ENCODE results near the gene CLIC3.

Gene CLIC3

DNA sequence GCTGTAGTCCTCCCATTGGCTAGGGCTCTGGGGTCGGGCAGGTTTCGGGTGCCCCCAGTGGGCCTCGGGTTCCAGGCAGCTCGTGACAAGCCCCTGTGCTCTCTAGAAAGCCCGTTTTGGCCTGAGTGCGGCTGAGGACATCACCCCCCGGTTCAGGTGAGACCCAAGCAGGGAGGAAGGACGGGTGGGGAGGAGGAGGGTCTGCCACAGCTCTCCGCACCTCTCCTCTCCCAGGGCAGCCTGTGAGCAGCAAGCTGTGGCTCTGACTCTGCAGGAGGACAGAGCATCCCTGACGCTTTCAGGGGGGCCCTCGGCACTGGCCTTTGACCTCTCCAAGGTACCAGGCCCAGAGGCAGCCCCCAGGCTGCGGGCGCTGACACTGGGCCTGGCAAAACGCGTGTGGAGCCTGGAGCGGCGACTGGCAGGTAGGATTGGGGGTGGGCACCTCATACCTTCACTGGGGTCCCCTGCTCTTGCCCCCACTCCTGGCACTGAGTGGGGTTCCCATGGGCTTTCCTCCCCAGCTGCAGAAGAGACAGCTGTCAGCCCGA is 3.5 kb downstream of the CLIC3 start:
- Mint-ChIP-seq H3K9me3 (no peaks in the 10 kb centered on the region), H3K27me3 (peaks cover 58% of the 10 kb centered on the region), H3K36me3 (ENCODE audit: low read depth) (peaks cover 22% of the 10 kb centered on the region), H3K4me1 (ENCODE audit: low read depth) (peaks cover 57% of the 10 kb centered on the region), H3K27ac (peak overlapping the region; percentile 88), H3K4me3 (peak overlapping the region; percentile 90)
- intact Hi-C loops (cut with micrococcal nuclease), result loop anchor here (1.0 to 10.0 kb wide), 2 partner anchors 15 to 48 kb away; partner anchors contain the start of genes C8G and FBXW5

DNA sequence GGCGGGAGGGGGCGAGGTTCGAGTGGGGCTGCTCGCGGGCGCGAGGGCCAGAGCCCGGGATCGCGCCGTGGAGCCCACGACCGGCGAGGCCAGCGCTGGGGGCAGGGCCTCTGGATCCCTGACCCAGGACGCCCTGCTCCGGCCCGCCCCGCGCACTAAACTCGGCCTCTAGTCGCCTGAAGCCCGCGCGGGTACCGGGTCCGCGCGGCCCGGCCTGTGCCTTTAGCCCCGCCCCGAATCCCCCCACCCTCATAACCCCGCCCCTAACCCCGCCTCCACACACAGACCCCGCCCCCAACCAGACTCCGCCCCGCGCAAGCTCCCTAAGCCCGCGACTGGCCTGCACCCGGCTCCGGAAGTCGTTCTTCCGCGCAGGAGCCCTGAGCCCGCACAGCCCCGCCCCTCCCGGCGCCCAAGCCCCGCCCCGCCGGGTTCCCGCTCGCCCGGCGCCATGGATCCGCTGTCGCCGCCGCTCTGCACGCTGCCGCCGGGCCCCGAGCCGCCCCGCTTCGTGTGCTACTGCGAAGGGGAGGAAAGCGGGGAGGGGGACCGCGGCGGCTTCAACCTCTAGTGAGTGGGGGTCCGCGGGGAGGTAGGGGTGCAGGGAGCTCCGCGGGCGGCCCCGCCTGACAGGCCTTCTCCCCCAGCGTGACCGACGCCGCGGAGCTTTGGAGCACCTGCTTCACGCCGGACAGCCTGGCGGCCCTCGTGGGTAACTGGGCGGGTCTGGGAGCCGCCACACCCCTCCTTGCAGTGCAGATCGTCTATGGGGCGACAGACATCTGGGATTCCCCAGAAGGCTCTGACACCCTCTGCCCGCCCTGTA is 4.2 kb downstream of the CLIC3 start, which contains the start of gene PAXX:
Gene PAXX (plus strand): TSS at position 430 of the 826 bp plus-strand sequence. CDS start 22 bp downstream, at position 452.
- Mint-ChIP-seq H3K9me3 (no peaks in the 10 kb centered on the region), H3K27me3 (peaks cover 58% of the 10 kb centered on the region), H3K4me3 (peak within 1 kb of the TSS; percentile 90), H3K27ac (peak within 1 kb of the TSS; percentile 88), H3K36me3 (ENCODE audit: low read depth) (peaks cover 22% of the 10 kb centered on the region), H3K4me1 (ENCODE audit: low read depth) (peaks cover 50% of the 10 kb centered on the region)
- intact Hi-C loops (cut with micrococcal nuclease), result loop anchor here (1.0 to 10.0 kb wide), 2 partner anchors 14 to 47 kb away; partner anchors contain the start of genes C8G and FBXW5

DNA sequence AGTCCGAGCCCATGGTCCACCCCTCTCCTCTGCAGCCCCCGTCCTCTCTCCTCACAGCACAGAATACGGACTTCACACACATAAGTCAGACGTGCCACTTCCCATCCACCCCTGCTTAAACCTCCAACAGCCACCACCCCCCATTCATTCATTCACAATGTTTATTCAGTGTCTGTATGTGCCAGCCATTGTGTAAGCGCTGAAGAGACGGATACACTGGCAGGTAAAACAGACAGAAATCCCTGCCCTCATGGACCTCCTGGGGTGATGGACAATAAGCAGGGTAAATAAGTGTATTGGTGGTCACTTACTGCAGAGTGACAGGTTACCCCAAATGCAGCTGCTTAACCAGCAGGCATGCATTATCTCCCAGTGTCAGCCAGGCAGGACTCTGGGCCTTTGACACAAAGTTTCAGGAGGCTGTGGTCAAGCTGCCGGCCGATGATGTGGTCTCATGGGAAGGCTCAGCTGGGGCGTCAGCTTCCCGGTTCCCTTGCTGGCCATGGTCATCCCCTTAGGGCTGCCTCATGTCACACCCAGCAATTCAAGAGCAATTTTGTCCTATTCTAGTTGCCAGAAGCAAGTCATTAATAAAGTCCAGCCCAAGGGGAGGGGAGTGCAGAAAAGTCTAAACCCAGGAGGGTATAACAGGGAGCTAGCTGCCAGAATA is 6.0 kb downstream of the CLIC3 start:
- H3K9me3 Mint-ChIP-seq, result no peaks in the 10 kb centered on the region

DNA sequence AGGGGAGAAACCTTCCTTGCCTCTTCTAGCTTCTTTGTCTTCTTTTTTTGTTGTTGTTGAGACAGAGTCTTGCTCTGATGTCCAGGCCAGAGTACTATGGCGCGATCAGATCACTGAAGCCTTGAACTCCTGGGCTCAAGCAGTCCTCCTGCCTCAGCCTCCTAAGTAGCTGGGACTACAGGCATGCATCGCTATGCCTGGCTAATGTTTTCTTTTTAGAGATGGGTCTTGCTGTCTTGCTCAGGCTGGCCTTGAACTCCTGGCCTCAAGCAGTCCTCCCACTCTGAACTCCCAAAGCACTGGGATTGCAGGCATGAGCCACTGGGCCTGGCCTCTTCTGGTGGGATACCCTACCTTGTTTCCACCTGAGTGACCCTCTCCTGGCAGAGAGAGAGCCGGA is 7.5 kb downstream of the CLIC3 start:
- Mint-ChIP-seq H3K4me3 (no peak overlapping the region), H3K36me3 (ENCODE audit: low read depth) (peaks cover 14% of the 10 kb centered on the region), H3K27ac (no peak overlapping the region), H3K27me3 (peaks cover 59% of the 10 kb centered on the region), H3K9me3 (no peaks in the 10 kb centered on the region), H3K4me1 (ENCODE audit: low read depth) (peaks cover 28% of the 10 kb centered on the region)
- intact Hi-C loops (cut with micrococcal nuclease), result no loop called here

More for the DNA sequence above, 6.0 kb downstream of the CLIC3 start:
- peaks cover 22% of the 10 kb centered on the region for H3K36me3 Mint-ChIP-seq (ENCODE audit: low read depth)
- peaks cover 57% of the 10 kb centered on the region for H3K27me3 Mint-ChIP-seq
- H3K4me3 Mint-ChIP-seq, result no peak overlapping the region
- peak overlapping the region; percentile 88 for H3K27ac Mint-ChIP-seq
- intact Hi-C loops (cut with micrococcal nuclease), result loop anchor here (10.0 kb wide), 1 partner anchor 46 kb away; the partner anchor contains the start of genes C8G and FBXW5
- peaks cover 35% of the 10 kb centered on the region for H3K4me1 Mint-ChIP-seq (ENCODE audit: low read depth)

DNA sequence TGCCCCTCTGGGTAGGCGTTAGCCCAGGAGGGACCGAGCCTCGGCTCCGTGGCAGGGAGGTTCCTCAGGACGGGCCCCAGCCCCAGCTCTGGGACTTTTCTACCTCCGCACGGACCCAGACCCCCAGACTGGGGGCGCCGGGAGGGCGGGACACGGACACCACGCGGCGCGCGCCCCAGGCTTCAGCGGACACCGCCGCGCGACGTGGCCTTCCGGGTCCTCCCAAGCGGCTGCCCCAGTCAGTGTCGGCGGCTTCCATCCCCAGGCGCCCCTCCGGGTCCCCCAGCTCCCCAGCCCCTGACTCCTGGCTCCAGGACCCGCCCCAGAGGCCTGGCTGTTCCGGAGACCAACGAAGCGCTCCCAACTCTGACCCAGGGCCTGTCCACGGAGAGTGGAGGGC is 10.5 kb downstream of the CLIC3 start:
- intact Hi-C loops (cut with micrococcal nuclease), result no loop called here
- H3K4me3 Mint-ChIP-seq, result no peak overlapping the region
- H3K36me3 Mint-ChIP-seq (ENCODE audit: low read depth), result no peaks in the 10 kb centered on the region
- no peaks in the 10 kb centered on the region for H3K9me3 Mint-ChIP-seq
- peaks cover 4% of the 10 kb centered on the region for H3K4me1 Mint-ChIP-seq (ENCODE audit: low read depth)
- peaks cover 81% of the 10 kb centered on the region for H3K27me3 Mint-ChIP-seq
- no peak overlapping the region for H3K27ac Mint-ChIP-seq

DNA sequence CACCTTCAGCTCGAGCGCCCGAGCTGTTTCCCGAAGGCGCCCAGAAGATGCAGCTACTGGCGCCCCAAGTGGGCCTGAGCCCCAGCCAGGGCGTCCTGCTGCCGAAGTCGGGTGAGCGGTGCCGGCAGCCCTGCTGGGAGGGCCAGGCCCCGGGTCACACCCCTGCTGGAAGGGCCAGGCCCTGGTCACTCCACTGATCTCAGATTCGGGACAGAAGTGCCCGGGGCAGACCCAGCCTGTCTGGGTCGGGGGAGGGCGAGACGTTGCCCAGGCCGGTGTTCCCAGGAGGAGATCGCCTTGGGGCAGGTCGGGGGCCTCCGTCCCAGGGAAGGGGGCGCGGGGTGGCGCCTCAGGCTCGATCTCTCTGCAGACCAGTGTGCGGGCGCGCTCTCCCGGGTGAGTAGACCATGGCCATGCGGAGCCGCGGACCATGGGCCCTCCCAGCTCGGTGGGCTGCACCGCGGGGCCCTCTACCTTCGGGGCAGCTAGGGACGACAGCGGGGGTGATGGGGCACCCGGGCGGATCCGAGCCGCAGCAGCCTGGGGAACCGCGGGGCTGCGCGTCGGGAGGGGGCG is 11.3 kb downstream of the CLIC3 start:
- no peaks in the 10 kb centered on the region for H3K9me3 Mint-ChIP-seq
- H3K4me3 Mint-ChIP-seq, result no peak overlapping the region
- H3K4me1 Mint-ChIP-seq (ENCODE audit: low read depth), result no peaks in the 10 kb centered on the region
- H3K27me3 Mint-ChIP-seq, result peaks cover 83% of the 10 kb centered on the region
- no peaks in the 10 kb centered on the region for H3K36me3 Mint-ChIP-seq (ENCODE audit: low read depth)
- no peak overlapping the region for H3K27ac Mint-ChIP-seq
- intact Hi-C loops (cut with micrococcal nuclease), result no loop called here

DNA sequence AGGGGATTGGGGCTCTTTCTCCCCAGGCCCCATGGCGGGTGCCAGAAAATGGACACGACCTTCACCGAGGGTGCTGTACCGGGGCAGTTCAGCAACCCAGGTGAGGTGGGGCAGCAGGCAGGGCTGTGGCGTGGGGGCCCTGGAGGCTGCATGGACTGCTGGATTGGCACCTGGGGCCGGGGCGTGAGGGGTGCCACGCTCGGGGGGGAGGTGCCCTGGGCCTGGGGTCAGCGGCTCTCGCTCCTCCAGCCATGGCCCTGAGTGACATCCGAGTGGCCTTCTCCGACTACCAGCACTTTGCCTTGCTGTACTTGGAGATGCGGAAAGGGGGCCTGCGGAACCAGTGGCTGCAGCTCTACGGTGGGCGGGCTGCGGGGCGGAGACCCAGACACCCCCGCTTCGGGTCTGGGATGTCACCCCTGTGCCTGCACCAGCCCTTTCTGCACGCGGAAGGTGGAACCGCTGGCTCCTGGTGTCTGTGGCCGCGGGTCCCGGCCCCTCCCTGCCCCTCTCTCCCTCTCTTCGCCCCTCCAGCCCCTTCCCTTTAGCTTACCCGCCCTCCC is 11.8 kb downstream of the CLIC3 start:
- H3K4me1 Mint-ChIP-seq (ENCODE audit: low read depth), result no peaks in the 10 kb centered on the region
- intact Hi-C loops (cut with micrococcal nuclease), result no loop called here
- H3K4me3 Mint-ChIP-seq, result no peak overlapping the region
- peaks cover 83% of the 10 kb centered on the region for H3K27me3 Mint-ChIP-seq
- H3K27ac Mint-ChIP-seq, result no peak overlapping the region
- H3K9me3 Mint-ChIP-seq, result no peaks in the 10 kb centered on the region
- H3K36me3 Mint-ChIP-seq (ENCODE audit: low read depth), result no peaks in the 10 kb centered on the region

DNA sequence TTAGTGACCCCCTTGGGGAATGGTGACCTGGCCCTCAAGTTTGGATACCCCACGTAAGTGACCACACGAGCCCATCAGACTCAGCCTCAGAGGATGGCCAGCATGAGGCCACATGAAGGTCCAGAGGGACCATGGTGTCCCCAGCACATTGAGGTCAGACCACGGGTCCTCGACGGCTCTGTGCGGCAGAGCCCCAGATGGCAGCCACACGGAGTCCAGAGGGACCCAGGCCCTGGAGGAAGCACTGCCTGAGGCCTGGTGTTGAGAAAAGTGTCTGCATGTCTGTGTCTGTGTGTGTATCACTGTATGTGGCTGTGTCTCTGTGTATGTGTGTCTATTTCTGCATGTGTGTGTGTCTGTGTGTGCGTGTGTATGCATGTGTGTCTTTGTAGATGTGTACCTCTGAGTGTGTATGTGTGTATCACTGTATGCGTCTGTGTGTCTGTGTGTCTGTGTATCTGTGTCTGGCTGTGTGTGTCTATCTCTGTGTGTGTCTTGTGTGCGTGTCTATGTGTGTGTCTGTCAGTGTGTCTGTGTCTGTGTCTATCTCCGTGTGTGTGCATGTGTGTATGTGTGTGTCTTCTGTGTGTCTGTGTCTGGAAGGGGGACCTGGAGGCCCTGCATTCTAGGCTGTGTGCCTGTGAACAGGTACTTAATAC is 12.6 kb downstream of the CLIC3 start:
- Mint-ChIP-seq H3K27me3 (peaks cover 81% of the 10 kb centered on the region), H3K4me1 (ENCODE audit: low read depth) (no peaks in the 10 kb centered on the region), H3K4me3 (no peak overlapping the region), H3K27ac (no peak overlapping the region), H3K36me3 (ENCODE audit: low read depth) (no peaks in the 10 kb centered on the region), H3K9me3 (no peaks in the 10 kb centered on the region)
- intact Hi-C loops (cut with micrococcal nuclease), result no loop called here

DNA sequence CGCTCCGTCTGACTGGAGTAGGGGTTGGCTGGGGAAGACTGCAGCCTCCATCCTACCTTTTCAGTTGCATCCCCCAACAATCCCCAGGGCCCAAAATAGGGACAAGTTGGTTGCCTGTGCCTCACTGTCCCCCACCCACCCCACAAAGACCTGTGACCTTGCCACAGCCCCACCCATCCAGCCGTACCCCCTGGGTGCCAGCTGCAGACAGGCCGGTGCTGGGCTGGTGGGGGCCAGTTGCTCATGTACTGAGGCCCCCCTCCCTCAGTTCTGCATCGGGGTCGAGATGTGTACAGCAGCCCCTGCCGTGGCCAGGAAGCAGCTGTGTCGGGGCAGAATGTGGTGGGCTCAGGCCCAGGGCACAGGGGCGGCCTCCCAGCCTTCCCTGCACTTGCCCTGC is 13.2 kb downstream of the CLIC3 start:
- H3K4me1 Mint-ChIP-seq (ENCODE audit: low read depth), result no peaks in the 10 kb centered on the region
- intact Hi-C loops (cut with micrococcal nuclease), result no loop called here
- H3K4me3 Mint-ChIP-seq, result no peak overlapping the region
- H3K27me3 Mint-ChIP-seq, result peaks cover 78% of the 10 kb centered on the region
- H3K9me3 Mint-ChIP-seq, result no peaks in the 10 kb centered on the region
- no peak overlapping the region for H3K27ac Mint-ChIP-seq
- H3K36me3 Mint-ChIP-seq (ENCODE audit: low read depth), result no peaks in the 10 kb centered on the region

DNA sequence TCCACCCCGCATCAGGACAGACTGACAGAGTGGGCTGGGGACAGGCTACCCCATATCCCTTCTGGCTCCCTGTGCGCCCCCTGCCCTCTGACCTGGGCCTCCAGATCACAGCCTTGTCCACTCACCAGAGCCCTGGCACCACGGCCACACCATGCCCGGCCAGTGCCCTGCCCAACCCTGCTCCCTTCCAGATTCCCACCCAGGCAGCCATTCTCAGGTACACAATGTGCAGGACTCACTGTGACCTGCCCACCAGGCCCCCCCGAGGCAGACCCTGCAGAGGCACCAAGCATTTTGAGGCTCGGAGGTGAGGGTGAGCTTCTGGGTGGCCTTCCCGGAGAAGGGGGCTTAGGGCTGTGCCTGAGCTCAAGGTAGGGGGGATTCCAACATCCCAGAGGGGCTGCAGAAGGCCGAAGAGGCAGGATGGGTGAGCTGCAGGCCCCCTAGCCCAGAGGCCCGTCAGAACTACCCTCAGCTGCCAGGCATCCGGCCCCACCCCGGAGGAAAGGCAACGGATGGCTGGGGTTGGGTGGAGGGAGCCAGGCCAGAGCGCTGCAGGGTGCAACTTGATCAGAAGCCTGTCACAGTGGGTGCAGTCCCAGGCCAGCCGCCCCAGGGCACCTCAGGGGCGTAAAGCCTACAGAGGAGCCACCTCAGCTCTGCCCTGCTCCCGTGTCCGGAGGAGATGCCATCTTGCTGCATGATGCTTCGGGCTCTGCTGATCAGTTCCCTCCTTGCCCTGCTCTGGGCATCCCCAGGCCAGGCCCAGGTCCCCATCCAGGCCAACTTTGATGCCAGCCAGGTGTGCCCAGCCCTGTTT is 13.9 kb downstream of the CLIC3 start, which contains the start of gene LCNL1:
Gene LCNL1 (plus strand): TSS at position 762 of the 820 bp plus-strand sequence. CDS start 594 bp downstream, outside the sequence.
- no peak within 1 kb of the TSS for H3K4me3 Mint-ChIP-seq
- no peaks in the 10 kb centered on the region for H3K9me3 Mint-ChIP-seq
- intact Hi-C loops (cut with micrococcal nuclease), result no loop called here
- no peak within 1 kb of the TSS for H3K27ac Mint-ChIP-seq
- peaks cover 4% of the 10 kb centered on the region for H3K4me1 Mint-ChIP-seq (ENCODE audit: low read depth)
- no peaks in the 10 kb centered on the region for H3K36me3 Mint-ChIP-seq (ENCODE audit: low read depth)
- peaks cover 77% of the 10 kb centered on the region for H3K27me3 Mint-ChIP-seq

DNA sequence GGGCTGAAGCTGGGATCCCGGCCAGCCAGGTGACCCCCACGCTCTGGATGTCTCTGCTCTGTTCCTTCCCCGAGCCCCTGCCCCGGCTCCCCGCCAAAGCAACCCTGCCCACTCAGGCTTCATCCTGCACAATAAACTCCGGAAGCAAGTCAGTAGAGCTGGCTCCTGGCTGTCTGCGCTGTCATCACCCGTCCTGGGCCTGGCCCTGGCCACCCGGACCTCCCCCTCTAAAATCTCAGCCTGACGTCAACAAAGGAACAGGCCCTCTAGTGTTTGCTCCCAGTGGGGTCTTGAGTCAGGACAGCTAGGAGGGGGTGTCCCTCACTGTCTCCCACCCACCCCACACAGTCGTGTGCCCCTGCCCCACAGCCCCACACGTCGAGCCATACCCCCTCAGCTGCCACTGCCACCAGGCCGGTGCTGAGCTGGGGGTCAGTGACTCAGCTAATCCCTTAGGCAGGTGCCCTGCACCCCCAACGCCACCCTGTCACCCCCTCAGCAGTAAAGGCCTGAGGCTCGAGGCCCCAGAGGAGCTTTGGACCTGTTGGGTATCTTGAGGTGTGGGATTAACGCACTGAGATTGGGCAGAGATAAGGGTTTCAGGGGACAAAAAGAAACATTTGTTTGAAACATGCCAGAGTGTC is 14.7 kb downstream of the CLIC3 start:
- Mint-ChIP-seq H3K27me3 (peaks cover 77% of the 10 kb centered on the region), H3K36me3 (ENCODE audit: low read depth) (no peaks in the 10 kb centered on the region), H3K4me1 (ENCODE audit: low read depth) (peaks cover 8% of the 10 kb centered on the region), H3K27ac (no peak overlapping the region), H3K4me3 (no peak overlapping the region), H3K9me3 (no peaks in the 10 kb centered on the region)
- intact Hi-C loops (cut with micrococcal nuclease), result no loop called here
